ENCODE results near the gene SAV1.

The SAV1 gene

DNA sequence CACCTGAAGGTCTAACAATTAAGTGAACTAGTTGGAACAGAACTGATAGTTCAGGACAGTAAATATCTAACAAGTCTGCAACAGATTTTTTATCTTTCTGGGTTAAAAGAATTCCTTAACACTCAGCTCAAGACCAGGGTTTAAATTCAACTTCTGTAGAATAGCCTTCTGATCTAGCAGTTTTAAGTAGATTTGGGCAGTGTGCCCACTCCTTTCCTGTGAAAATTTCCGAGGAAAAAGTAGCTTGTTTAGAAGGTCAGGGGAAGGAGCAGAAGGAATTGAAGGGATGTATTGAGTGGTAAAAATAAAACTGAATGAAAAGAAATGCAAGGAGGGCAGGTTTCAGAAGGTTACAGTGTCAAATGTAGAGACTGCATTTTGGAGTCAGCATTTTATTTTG lies 62.3 kb downstream of the SAV1 start:
- no peak for DNase-seq

DNA sequence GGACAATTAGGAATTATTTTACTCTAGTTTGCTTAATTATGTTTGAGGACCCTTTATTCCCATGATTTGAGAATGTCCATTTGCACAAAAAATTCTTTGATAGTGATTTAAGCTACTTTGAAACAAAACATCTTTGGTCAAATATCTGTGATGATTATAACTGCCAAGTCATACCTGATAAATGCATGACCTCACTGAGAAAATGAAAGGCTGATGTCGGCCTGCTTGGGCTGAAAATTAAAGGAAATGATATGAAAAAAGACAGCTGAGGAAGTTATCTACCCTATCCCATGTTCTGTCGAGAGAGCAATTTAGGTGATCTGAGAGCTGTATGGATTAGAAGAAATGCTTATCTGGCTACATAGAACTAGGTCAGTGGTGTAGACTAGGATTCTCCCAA lies 64.5 kb downstream of the SAV1 start:
- no peak for DNase-seq

DNA sequence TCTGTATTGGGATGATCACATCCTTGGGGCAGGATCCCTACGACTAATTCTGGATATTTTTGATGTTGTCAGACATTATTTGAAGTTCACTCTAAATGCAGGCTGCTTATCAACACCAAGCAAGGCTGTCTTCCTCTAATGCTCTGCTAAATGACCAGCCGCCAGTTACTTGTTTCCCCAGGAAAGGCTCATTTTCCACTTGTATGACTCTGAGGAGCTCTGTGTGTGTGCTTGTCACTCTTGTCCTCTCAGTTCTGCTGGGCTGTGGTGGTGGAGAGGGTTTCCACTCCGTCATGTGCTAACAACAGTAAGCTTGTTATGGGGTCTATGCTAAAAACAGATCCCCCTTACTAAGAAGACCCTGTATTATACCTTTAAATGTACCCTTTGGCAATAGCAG lies 66.1 kb downstream of the SAV1 start:
- DNase-seq, result no peak

DNA sequence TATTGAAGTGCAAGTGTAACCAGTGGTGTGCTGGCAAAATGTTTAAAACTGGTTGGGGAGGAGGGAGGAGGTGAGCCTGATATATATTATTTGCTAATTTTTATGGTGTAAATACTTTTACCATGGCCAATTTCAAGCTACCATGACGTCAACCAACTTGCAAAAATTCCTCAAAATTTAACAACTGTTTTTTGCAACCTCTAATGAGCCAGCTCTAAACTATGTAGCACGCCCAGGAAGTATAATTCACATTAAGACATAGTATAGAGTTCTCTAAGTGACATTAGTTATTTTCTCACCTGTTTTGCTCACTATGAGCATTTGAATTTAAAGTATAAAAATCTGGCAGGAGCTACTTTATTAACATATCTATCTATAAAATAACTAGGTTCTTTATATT lies 66.7 kb downstream of the SAV1 start:
- no peak for DNase-seq

DNA sequence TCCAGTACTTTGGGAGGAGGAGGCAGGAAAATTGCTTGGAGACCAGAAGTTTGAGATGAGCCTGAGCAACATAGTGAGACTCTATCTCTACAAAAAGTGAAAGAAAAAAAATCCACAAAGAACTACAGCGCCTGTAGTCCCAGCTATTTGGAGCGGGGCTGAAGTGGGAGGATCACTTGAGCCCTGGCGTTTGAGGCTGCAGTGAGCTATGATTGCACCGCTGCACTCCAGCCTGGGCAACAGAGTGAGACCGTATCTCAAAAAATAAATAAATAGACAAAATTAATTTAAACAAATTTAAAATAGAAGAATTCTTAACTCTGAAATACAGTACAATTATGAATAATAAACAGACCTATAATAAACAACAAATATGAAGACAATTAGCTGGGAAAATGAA lies 67.3 kb downstream of the SAV1 start:
- no peak for DNase-seq

DNA sequence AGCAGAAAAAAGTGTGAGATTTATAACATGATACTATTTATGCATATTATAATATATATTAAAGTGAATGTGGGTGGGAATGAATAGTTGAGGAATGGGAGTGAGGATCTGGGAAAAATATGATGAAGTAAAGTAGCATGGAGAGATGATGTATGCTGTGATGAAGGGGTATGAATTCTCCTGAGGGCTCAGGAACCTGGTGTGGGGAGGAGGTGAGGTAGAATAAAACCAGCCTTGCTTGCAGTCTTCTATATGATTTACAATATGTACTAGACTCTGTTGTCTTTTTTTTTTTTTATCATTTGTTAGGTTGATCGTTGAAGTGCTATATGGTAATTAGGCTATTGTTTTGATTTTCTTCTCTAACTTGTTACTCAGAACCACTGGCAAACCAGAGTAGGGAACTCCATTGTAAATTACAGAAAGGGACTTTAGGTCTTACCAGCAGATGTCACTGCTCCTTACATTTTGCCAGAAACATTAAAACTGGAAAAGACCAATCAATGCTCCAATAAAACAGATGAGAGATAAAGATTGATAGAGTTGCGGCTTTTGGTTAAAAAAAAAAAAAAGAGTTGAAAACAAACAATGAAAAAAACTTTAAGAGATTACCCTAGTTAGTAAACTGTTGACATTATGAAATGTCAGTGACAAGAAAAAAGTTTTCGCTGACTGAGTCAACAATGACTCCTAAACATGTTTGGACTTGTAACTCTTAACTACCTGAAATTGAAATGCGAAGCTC lies 68.2 kb downstream of the SAV1 start:
- no peak for DNase-seq

DNA sequence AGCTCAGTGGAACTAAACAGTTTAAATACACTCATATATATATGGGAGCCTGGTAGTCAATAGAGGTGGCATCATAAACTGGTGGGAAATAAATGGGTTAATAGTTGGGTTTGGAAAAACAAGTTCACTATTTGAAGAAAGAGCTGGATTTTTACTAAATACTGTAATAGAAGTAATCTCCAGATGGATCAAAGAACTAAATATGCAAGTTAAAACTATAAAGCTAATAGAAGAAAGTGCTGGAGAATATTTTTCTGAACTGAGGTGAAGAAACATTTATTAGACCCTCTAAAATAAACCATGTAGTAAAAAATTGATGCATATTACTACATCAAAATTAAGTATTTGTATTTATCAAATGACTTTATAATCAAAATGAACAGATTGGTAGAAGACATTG lies 69.3 kb downstream of the SAV1 start:
- no peak for DNase-seq

DNA sequence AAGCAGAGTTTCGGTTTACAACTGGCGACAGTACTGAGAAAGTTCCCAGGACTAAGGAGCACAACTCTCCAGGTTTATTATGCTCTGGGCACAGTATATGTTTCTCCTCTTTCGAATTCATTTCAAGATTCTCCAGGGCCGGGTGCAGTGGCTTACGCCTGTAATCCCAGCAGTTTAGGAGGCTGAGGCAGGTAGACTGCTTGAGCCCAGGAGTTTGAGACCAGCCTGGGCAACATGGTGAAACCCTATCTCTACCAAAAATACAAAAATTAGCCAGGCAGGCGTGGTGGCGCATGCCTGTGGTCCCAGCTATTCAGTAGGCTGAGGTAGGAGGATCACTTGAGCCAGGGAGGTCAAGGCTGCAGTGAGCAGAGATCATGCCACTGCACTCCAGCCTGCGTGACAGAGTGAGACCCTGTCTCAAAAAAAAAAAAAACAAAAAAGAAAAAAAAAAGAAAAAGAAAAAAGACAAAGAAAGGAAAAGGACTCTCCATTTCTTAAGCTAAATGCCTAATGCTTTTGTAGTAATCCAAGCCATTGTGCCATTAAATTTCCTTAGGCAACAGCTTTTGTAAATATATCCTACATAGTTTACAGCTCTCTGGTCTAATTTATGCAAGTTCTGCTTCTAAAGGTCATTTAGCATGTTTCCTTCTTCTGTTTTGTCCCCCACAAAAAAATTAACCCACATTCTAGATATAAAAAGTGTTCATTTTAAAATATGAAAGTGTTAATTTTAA lies 73.4 kb downstream of the SAV1 start:
- no peak for DNase-seq

DNA sequence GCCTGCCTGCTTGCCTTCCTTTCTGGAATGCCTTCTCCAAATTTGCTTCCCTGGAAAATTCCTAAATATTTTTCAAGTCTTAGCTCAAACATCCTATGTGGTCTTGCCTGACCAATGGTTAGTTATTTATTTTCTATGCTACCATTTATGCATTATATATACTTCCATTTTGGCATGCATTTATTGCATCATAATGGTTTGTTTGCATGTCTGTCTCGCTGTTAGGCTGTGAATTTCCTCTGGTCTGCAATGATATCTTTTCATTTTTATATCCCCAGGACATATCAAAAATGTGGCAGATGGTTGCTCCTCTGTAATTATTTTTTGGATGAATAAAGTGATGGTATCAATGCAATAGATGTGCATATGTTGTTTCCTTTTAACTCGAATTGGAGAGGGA lies 77.6 kb downstream of the SAV1 start:
- DNase-seq, result no peak

Data from stimulated activated CD4-positive, alpha-beta T cell treated with anti-CD3 and anti-CD28 coated beads, Interleukin-2, amount 100 ng/mL, for 24 hours (primary cell).